Activated CD4-positive, alpha-beta T cell treated with anti-CD3 and anti-CD28 coated beads, Interleukin-2, amount 50 U/mL, for 24 hours (primary cell): Measurements from ENCODE around the gene ZBED6.
"Not testable (repeated sequence)": the region's sequence is repeated elsewhere in the genome, so short reads cannot be mapped to it uniquely, and the experiment has no call there.

Experiments used
- DNase-seq, 2 donors: peaks; one replicate each; pipeline ENCODE4 v3.0.0-alpha.2; 2020; ENCODE audit warnings: low read depth in 1 of 2, low spot score in 1 of 2

ZBED6 gene

GRCh38 chr1:203778146-203778545 is 17.3 kb upstream of the ZBED6 start:
- no peak for DNase-seq

- DNase-seq, result no peak
Observed at GRCh38 chr1:203778789-203779188, 16.6 kb upstream of the ZBED6 start.

- no peak for DNase-seq
Observed at GRCh38 chr1:203781962-203782361, 13.5 kb upstream of the ZBED6 start.

- DNase-seq, result no peak
Observed at GRCh38 chr1:203789966-203790365, 5.5 kb upstream of the ZBED6 start.

GRCh38 chr1:203791498-203791897 is 3.9 kb upstream of the ZBED6 start:
- DNase-seq, result no peak

- no peak for DNase-seq
Observed at GRCh38 chr1:203792486-203792885, 2.9 kb upstream of the ZBED6 start.

GRCh38 chr1:203793561-203793960 is 1.9 kb upstream of the ZBED6 start:
- not testable (repeated sequence) for DNase-seq

GRCh38 chr1:203794764-203795440 is 521 bp upstream of the ZBED6 start:
- DNase-seq, result no peak

- DNase-seq, result peak in 1 of 2 donors; percentile 4
Observed at GRCh38 chr1:203796236-203796605, 798 bp downstream of the ZBED6 start.

- no peak for DNase-seq
Observed at GRCh38 chr1:203797216-203797615, 1.8 kb downstream of the ZBED6 start.

GRCh38 chr1:203797948-203798655 is 2.7 kb downstream of the ZBED6 start:
- no peak for DNase-seq

- DNase-seq, result no peak
Observed at GRCh38 chr1:203799157-203799556, 3.7 kb downstream of the ZBED6 start.

GRCh38 chr1:203799971-203800370 is 4.5 kb downstream of the ZBED6 start:
- no peak for DNase-seq

- no peak for DNase-seq
Observed at GRCh38 chr1:203805689-203806088, 10.3 kb downstream of the ZBED6 start.

GRCh38 chr1:203807196-203807595 is 11.8 kb downstream of the ZBED6 start:
- DNase-seq, result no peak

- no peak for DNase-seq
Observed at GRCh38 chr1:203813581-203814341, 18.3 kb downstream of the ZBED6 start.

- DNase-seq, result no peak
Observed at GRCh38 chr1:203818399-203818798, 23.0 kb downstream of the ZBED6 start.

GRCh38 chr1:203823306-203823705 is 27.9 kb downstream of the ZBED6 start:
- DNase-seq, result no peak

- DNase-seq, result no peak
Observed at GRCh38 chr1:203826175-203826574, 30.8 kb downstream of the ZBED6 start.

- no peak for DNase-seq
Observed at GRCh38 chr1:203828002-203828401, 32.6 kb downstream of the ZBED6 start.

- no peak for DNase-seq
Observed at GRCh38 chr1:203828503-203828902, 33.1 kb downstream of the ZBED6 start.

- not testable (repeated sequence) for DNase-seq
Observed at GRCh38 chr1:203829247-203829646, 33.8 kb downstream of the ZBED6 start.
